Measurements from ENCODE around the gene PIH1D1. TPM values are rescaled to one million over a fixed set of nuclear protein-coding genes. Genes with fewer than 3 reads are reported as not detected.

Gene PIH1D1
- 90.8 to 101 TPM (median 98.8 TPM) in 5 replicates for total RNA-seq (2022; extraction: Qiagen RNA extraction)

GRCh38 chr19:49451430-49452181, at the start of gene PIH1D1:
Gene PIH1D1, minus strand, starts transcription at chr19:49451814. Its CDS starts 240 bp downstream, at chr19:49451574.

GRCh38 chr19:49487277-49488045, 35.8 kb upstream of the PIH1D1 start, which contains the start of gene RPL13A:
Gene RPL13A, plus strand, starts transcription at chr19:49487608. Its CDS starts 22 bp downstream, at chr19:49487630.

GRCh38 chr19:49473868-49474541, 22.4 kb upstream of the PIH1D1 start, which contains the start of gene FLT3LG:
Gene FLT3LG, plus strand, starts transcription at chr19:49474215. Its CDS starts 425 bp downstream, at chr19:49474640.

DNA sequence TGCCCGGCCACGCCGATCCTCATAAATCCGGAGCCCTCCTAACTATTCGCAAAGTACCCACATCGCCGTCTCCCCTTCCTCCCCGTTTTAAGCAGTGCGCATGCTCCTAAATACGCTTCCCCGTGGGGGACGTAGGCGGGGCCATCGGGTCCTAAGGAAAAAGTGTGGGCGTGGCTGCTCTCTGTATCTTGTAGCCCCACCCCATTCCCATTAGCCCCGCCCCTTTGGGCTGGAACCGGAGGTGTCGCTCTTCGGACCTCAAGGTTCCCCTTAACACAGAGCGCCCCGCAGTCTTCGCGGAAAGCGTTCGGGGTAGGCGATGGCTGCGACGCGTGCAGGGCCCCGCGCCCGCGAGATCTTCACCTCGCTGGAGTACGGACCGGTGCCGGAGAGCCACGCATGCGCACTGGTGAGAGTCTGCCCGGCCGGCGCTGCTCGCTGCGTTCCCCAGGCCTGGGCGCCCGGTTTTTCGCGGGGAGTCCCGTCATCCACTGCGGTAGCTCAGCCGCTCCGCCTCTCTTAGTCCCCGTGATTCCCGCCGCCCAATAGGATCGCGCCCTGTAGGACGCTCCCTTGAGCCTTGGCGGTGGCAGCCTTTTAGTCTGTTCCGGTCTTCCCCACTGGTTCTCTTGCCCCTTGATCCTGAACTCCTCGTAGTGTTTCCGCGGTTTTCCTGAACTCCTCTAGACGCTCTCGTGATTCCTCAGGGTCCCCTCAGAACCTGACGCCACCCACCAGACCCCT, 1.6 kb upstream of the PIH1D1 start, which contains the start of gene ALDH16A1:
Gene ALDH16A1 (plus strand): TSS at position 213 of the 744 bp plus-strand sequence. CDS start 107 bp downstream, at position 320.

GRCh38 chr19:49441210-49441959, 10.2 kb downstream of the PIH1D1 start, which contains the start of gene SLC17A7:
Gene SLC17A7, minus strand, starts transcription at chr19:49441527. Its CDS starts 148 bp downstream, at chr19:49441379.

DNA sequence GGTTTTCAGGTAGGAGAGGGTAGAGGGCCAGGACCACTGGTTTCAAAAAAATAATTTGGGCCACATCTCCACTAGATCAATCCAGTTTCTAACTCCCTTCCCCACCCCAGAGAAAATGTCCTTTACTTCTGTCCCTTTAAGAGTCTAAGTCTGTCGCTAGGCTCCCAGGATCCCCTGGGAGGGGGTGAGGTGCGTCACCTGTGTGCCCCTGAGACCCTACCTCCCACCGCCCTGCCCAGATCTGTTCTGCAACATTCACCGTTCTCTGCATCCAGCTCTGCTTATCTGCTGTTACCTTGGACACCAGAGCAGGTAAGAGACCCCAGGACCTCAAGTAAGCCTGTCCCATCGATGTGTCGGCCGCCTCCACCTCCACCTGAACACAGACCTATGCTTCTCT, 26.4 kb downstream of the PIH1D1 start, which contains the start of gene GFY:
Gene GFY (plus strand): TSS at position 211 of the 400 bp plus-strand sequence. CDS start 1,043 bp downstream, outside the sequence.

GRCh38 chr19:49423071-49423984, 28.3 kb downstream of the PIH1D1 start, which contains the start of gene PTH2:
Gene PTH2, minus strand, starts transcription at chr19:49423441. Its CDS starts 102 bp downstream, at chr19:49423339.

Other genes with a start within 250 kb of the PIH1D1 start
- gene SLC6A16, start 126.6 kb downstream of the PIH1D1 start, total RNA-seq (2022; extraction: Qiagen RNA extraction), result 0.55 to 1.2 TPM (median 1.1 TPM) in 5 replicates
- gene CD37, start 116.4 kb downstream of the PIH1D1 start, total RNA-seq (2022; extraction: Qiagen RNA extraction), result not detected in 5 replicates
- 14.2 to 21.0 TPM (median 17.9 TPM) in 5 replicates for gene TEAD2, start 89.4 kb downstream of the PIH1D1 start, total RNA-seq (2022; extraction: Qiagen RNA extraction)
- gene DKKL1, start 87.9 kb downstream of the PIH1D1 start, total RNA-seq (2022; extraction: Qiagen RNA extraction), result 0.39 to 0.74 TPM (median 0.47 TPM) in 5 replicates
- 0.05 to 0.12 TPM (median 0.07 TPM) in 4 of 5 replicates, not detected in the other for gene KASH5, start 63.6 kb downstream of the PIH1D1 start, total RNA-seq (2022; extraction: Qiagen RNA extraction)
- not detected in 5 replicates for gene PTH2, start 28.4 kb downstream of the PIH1D1 start, total RNA-seq (2022; extraction: Qiagen RNA extraction)
- gene GFY, start 26.4 kb downstream of the PIH1D1 start, total RNA-seq (2022; extraction: Qiagen RNA extraction), result 0.14 to 0.27 TPM (median 0.18 TPM) in 5 replicates
- gene SLC17A7, start 10.3 kb downstream of the PIH1D1 start, total RNA-seq (2022; extraction: Qiagen RNA extraction), result 0.53 to 0.74 TPM (median 0.65 TPM) in 5 replicates
- 16.2 to 27.2 TPM (median 24.9 TPM) in 5 replicates for gene ALDH16A1, start 1.4 kb upstream of the PIH1D1 start, total RNA-seq (2022; extraction: Qiagen RNA extraction)
- 0.92 to 1.7 TPM (median 1.3 TPM) in 5 replicates for gene FLT3LG, start 22.4 kb upstream of the PIH1D1 start, total RNA-seq (2022; extraction: Qiagen RNA extraction)
- gene RPL13A, start 35.8 kb upstream of the PIH1D1 start, total RNA-seq (2022; extraction: Qiagen RNA extraction), result 4,068 to 4,436 TPM (median 4,207 TPM) in 5 replicates
- 3,819 to 4,411 TPM (median 4,040 TPM) in 5 replicates for gene RPS11, start 44.6 kb upstream of the PIH1D1 start, total RNA-seq (2022; extraction: Qiagen RNA extraction)
- 21.8 to 35.0 TPM (median 29.8 TPM) in 5 replicates for gene FCGRT, start 60.8 kb upstream of the PIH1D1 start, total RNA-seq (2022; extraction: Qiagen RNA extraction)
- gene RCN3, start 76.2 kb upstream of the PIH1D1 start, total RNA-seq (2022; extraction: Qiagen RNA extraction), result 1.6 to 2.7 TPM (median 1.8 TPM) in 5 replicates
- gene NOSIP, start 128.7 kb upstream of the PIH1D1 start, total RNA-seq (2022; extraction: Qiagen RNA extraction), result 85.6 to 111 TPM (median 104 TPM) in 5 replicates
- 0.45 to 1.1 TPM (median 0.81 TPM) in 5 replicates for gene PRRG2, start 129.5 kb upstream of the PIH1D1 start, total RNA-seq (2022; extraction: Qiagen RNA extraction)
- gene PRR12, start 139.4 kb upstream of the PIH1D1 start, total RNA-seq (2022; extraction: Qiagen RNA extraction), result 23.7 to 33.6 TPM (median 31.9 TPM) in 5 replicates
- gene RRAS, start 188.3 kb upstream of the PIH1D1 start, total RNA-seq (2022; extraction: Qiagen RNA extraction), result 89.9 to 139 TPM (median 135 TPM) in 5 replicates
- gene SCAF1, start 190.4 kb upstream of the PIH1D1 start, total RNA-seq (2022; extraction: Qiagen RNA extraction), result 45.2 to 75.9 TPM (median 67.4 TPM) in 5 replicates
- gene IRF3, start 214.0 kb upstream of the PIH1D1 start, total RNA-seq (2022; extraction: Qiagen RNA extraction), result 102 to 117 TPM (median 111 TPM) in 5 replicates
- gene BCL2L12, start 214.1 kb upstream of the PIH1D1 start, total RNA-seq (2022; extraction: Qiagen RNA extraction), result 56.3 to 78.7 TPM (median 72.9 TPM) in 5 replicates
- 387 to 457 TPM (median 414 TPM) in 5 replicates for gene PRMT1, start 225.5 kb upstream of the PIH1D1 start, total RNA-seq (2022; extraction: Qiagen RNA extraction)
- gene ADM5, start 237.8 kb upstream of the PIH1D1 start, total RNA-seq (2022; extraction: Qiagen RNA extraction), result 3.4 to 6.5 TPM (median 6.0 TPM) in 5 replicates
- gene CPT1C, start 239.3 kb upstream of the PIH1D1 start, total RNA-seq (2022; extraction: Qiagen RNA extraction), result 12.0 to 15.0 TPM (median 12.8 TPM) in 5 replicates

All from A549 treated with CORT108297 at 1 μM for 4 hours (cell line).